ENCODE results near the gene FBXW12. TPM values are rescaled to one million over a fixed set of nuclear protein-coding genes. Genes with fewer than 3 reads are reported as not detected.
A peak's percentile ranks its signal among the peaks of the same experiment; 100 is the strongest.

The FBXW12 gene
- total RNA-seq, 1 donor from 2014 or later: 6.0 TPM

GRCh38 chr3:48422272-48422671 lies 50.3 kb downstream of the FBXW12 start:
- no peak for DNase-seq (ENCODE audit: low spot score)

DNA sequence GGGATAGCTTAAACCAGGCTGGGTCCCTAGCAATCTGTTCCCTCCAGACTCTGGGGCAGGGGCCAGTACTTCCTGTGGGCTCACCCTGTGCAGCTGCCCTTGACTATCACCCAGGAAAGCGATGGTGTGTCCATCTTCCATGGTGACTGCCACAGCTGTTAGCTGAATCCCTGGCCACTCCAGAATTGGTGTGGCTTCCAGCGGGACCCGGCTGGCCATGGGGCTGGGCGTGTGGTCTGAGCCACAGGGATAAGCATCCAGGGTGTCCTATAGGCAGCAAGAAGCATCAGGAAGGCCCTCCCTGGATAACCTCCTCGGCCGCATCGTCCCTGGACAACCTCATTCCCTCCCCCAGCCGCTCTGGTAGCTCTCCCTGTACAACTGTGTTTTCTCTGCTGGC lies 50.7 kb downstream of the FBXW12 start:
- no peak for DNase-seq (ENCODE audit: low spot score)

DNA sequence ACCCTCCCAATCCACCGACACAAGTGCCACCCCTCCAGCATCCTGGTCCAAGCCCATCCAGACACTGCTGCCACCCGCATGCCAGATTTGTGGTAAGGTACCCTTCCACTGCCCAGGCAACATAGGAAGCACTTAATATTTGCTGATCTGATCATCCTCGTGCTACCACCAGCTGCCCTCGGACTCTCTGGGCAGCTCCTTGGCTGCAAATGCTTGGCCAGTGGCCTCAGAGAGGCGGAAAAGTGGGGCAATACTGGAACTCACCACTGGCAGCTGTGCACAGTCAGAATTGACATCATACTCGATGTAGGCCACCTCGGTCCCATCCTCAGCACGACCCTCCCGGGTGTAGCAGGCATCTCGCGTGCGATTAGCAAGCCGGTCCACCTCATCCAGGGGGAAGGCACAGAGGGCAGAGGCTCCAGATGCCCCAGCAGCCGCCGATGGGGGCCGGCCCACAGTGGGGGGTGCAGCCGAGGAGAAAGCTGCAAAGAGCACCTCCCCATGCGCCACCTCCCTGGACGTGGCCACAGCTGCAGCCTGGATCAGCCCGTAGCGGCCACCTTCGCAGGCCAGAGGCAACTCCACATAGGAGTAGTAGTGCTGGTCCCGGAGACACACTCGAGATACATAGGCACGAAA lies 51.3 kb downstream of the FBXW12 start:
- no peak for DNase-seq (ENCODE audit: low spot score)

GRCh38 chr3:48423883-48424695 lies 52.1 kb downstream of the FBXW12 start:
- DNase-seq (ENCODE audit: low spot score): no peak

DNA sequence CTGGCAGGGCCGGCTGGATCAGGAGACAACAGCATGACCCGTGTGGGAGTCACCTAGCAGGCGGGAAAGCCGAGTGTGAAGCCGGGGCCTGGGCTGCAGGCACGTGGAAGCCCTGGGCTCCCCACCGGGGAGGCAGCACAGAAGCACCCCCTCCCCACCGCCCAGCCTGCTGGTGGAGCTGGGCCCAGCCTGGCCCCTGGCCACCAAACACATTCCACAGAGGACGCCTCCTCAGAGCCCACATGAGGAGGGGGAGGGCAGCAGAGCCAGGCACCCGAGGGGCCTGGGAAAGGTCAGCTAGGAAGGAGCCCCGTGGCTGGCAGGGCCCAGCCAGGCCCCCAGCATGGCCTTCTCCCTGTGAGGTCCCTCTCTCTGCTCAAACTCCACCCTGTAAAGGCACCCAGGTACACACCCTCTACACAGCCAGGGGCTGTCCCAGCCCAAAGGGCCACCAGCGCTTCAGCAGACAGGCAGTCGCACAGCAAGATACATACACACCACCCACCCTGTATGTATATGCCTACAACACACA lies 53.3 kb downstream of the FBXW12 start:
- no peak for DNase-seq (ENCODE audit: low spot score)

GRCh38 chr3:48426401-48426909 lies 54.4 kb downstream of the FBXW12 start:
- no peak for DNase-seq (ENCODE audit: low spot score)

GRCh38 chr3:48426944-48427629 lies 55.1 kb downstream of the FBXW12 start:
- DNase-seq (ENCODE audit: low spot score): no peak

DNA sequence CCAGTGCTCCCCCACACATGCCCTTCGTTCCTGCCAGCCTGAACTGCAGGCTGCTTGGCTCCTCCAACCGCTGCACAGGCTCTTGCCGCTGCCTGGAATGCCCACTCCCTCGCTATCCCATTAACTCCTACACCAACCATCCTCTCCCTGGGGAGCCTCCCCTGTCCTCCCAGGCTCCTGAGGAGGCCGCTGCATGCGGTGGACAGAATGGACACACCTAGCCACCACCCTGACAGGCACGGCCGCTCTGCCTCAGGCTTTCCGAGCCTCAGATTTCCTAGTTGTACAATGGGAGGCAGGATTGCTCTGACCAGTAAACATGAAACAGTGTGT lies 55.6 kb downstream of the FBXW12 start:
- no peak for DNase-seq (ENCODE audit: low spot score)

GRCh38 chr3:48428088-48428571 lies 56.1 kb downstream of the FBXW12 start:
- DNase-seq (ENCODE audit: low spot score): no peak

DNA sequence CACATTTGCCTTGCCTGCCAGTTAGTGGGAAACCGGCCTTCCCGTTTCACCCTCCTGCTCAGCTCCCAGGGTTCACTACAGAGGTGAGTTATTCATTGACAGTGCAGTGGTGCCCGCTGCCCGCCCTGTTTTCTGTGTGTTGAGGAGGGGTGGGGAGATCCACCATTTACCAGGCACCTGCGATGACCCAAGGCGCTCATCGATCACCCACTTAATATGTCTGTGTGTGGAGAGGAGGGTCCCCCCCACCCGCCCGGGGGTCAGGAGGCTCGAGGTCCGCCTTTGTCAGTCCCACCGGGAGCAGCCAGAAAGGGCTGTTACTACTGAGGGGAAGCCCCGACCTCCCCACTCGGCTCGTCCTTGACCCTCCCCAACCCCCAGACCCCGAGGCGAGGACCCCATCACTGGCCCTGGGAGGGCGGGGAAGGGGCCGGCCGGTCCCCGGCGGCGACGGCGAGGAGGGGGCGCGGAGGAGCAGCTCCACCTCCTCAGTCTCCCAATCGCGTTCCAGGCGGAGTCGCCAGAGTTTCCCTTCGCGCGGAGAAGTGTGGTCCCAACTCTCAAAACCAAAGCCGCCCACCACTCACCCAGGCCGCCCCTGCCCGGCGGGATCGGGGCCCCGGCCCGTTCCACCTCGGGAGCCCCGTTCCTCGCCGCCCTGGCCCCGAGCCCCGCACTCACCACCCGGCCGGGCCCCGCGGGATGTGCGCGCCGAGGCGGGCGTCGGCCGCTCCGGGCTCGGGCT lies 56.7 kb downstream of the FBXW12 start:
- peak; percentile 55 for DNase-seq (ENCODE audit: low spot score)

DNA sequence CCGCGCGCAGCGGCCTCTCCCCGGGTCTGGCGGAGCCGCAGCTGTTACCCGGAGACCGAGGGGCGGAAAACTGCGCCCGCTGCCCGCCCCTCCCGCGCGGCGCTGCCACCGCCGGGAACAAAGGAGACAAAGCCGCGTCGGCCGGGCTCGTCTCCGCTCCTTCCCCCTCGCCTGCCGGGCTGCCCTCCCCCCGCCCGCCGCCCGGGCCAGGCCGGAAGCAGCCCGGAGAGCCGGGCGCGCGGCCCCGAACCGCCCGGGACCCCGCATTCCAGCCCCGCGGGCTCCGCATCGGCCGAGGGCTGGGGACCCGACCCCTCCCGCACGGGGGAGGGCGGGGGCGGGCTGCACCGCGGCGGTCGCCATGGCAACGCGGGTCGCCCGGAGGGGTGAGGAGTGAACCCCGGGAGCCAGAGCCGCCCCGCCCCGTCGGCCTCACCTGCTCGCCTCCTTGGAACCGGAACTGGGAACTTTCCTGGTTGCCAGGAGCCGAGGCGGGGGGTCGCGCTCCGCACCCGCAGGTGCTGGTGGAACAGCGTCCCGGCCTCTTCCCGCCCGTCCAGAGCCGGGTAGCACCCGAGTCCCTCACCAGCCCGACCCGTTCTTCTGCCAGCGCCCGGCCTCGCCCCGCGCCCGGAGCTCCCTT lies 57.4 kb downstream of the FBXW12 start:
- DNase-seq (ENCODE audit: low spot score): peak; percentile 39

- DNase-seq (ENCODE audit: low spot score): peak; percentile 68
Measured at GRCh38 chr3:48429960-48430707, 58.1 kb downstream of the FBXW12 start, which contains the start of gene PLXNB1. Gene PLXNB1 (minus strand): TSS chr3:48430086. CDS start chr3:48424611, 5,475 bp downstream.

- DNase-seq (ENCODE audit: low spot score): no peak
Measured at GRCh38 chr3:48430708-48431101, 58.7 kb downstream of the FBXW12 start.

- no peak for DNase-seq (ENCODE audit: low spot score)
Measured at GRCh38 chr3:48431224-48432029, 59.4 kb downstream of the FBXW12 start.

GRCh38 chr3:48432411-48433371 lies 60.7 kb downstream of the FBXW12 start:
- DNase-seq (ENCODE audit: low spot score): no peak

DNA sequence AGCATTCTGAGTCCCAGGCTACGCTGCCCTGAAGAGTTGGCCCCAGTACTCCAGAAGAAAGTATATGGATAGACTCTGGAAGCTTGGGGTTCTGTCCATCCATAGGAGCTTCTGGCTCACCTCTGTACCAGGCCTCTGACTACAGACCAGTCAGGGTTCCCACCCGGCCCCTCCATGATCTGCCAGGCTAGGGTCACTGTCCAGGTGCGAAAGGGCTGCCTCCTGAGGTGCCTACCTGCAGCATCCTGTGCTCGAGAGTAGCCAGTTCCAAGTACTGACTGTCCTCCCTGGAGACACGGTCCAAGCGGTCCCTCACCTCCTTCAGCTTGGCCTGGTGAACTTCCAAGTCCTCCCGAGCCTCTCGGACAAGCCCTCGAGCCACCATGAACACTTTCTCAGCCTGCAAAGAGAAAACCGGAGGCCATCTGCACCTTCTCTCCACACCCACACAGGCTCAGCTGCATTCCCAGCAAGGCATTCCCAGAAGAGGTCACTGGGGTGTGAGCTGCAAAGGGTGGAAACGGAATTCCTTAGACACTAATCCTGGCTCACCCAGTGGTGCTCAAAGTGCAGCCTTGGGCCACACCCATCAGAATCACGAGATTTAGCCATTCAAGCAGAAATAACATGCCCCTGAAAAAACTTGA lies 61.6 kb downstream of the FBXW12 start:
- DNase-seq (ENCODE audit: low spot score): peak; percentile 55

DNA sequence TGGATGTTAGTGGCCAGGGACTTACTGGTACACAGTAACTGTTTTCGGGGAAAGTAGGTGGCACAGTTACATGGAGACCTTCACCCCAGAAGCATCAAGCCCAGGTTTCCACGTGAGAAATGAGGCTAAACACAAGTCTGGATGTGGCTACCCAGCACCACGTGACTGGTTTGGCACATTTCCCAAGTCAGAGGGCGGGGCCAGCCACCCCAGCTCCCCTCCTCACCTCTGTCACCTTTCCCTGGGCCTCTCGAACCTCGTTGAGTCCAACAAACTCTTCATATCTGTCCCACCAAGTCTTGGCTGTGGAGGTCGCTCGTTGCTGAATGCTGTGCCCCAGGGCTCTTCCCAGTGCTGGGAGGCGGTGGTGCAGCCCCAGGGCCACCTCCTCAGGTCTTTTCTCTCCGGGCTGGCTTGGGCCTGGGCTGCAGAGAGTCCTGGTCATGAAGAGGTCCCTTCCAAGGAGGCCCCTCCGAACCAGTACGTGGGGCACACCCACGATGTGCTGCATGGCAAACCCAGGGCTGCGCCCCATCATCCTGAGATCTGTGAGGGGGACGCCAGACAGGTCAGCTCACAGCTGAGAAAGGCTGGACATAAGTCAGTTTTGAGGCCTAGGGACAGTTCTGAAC lies 62.7 kb downstream of the FBXW12 start:
- no peak for DNase-seq (ENCODE audit: low spot score)

Measured in umbilical cord (tissue), 2 donors.